ENCODE data around the gene EGFL8.
"Not testable (repeated sequence)": the region's sequence is repeated elsewhere in the genome, so short reads cannot be mapped to it uniquely, and the experiment has no call there.

EGFL8 gene

DNA sequence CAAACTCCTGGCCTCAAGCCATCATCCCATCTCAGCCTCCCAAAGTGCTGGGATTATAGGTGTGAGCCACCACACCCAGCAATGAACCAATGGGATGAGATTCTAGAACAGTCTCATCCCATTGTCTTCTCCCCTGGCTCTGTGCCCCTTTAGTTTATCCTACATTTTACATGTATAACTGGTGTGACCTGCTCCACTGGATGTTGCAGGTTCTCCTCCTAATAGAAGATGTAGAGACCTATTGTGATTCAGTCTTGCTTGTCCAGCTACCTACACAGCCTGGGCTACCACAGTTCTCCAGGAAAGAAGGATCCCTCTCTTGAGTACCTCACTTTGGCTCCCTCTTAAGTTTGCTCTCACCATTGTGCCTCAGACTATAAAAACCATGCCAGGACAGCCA lies 32.3 kb upstream of the EGFL8 start:
- peak overlapping the region; percentile 6 for H3K27ac Mint-ChIP-seq

GRCh38 chr6:32133786-32134185 lies 30.6 kb upstream of the EGFL8 start:
- peaks cover 19% of the 10 kb centered on the region for H3K4me1 Mint-ChIP-seq (ENCODE audit: low read depth)
- peaks cover 6% of the 10 kb centered on the region for H3K27me3 Mint-ChIP-seq
- no peaks in the 10 kb centered on the region for H3K9me3 Mint-ChIP-seq
- no peak overlapping the region for H3K4me3 Mint-ChIP-seq
- H3K27ac Mint-ChIP-seq, result no peak overlapping the region
- H3K36me3 Mint-ChIP-seq (ENCODE audit: low read depth), result no peaks in the 10 kb centered on the region

More for the DNA sequence above, 32.3 kb upstream of the EGFL8 start:
- Mint-ChIP-seq H3K27me3 (peaks cover 6% of the 10 kb centered on the region), H3K36me3 (ENCODE audit: low read depth) (peaks cover under 1% of the 10 kb centered on the region), H3K4me1 (ENCODE audit: low read depth) (peaks cover 32% of the 10 kb centered on the region), H3K9me3 (no peaks in the 10 kb centered on the region), H3K4me3 (no peak overlapping the region)

GRCh38 chr6:32137454-32137853 lies 26.9 kb upstream of the EGFL8 start:
- Mint-ChIP-seq H3K4me3 (no peak overlapping the region), H3K4me1 (ENCODE audit: low read depth) (no peaks in the 10 kb centered on the region), H3K27ac (no peak overlapping the region), H3K36me3 (ENCODE audit: low read depth) (no peaks in the 10 kb centered on the region), H3K27me3 (peaks cover 11% of the 10 kb centered on the region), H3K9me3 (no peaks in the 10 kb centered on the region)

DNA sequence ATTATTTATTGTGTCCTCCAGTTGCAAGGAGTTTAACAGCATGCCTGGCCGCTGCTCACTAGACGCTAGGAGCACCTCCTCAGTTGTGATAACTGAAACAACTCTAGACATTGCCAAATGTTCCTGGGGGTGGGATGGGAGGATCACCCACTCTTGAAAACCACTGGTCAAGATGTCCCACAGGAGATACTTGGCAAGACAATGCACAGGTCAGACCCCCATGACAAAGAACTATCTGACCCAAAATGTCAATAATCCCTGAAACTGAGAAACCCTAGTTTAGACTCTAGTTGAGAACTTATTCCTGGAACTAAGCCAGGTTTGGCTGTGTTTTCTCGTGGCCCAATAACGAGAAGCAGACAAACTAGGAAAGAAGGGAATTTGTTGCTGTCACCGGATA lies 24.8 kb upstream of the EGFL8 start:
- Mint-ChIP-seq H3K27ac (no peak overlapping the region), H3K4me3 (no peak overlapping the region), H3K36me3 (ENCODE audit: low read depth) (no peaks in the 10 kb centered on the region), H3K27me3 (peaks cover 8% of the 10 kb centered on the region), H3K4me1 (ENCODE audit: low read depth) (no peaks in the 10 kb centered on the region), H3K9me3 (no peaks in the 10 kb centered on the region)

- peaks cover 5% of the 10 kb centered on the region for H3K27me3 Mint-ChIP-seq
- H3K4me1 Mint-ChIP-seq (ENCODE audit: low read depth), result no peaks in the 10 kb centered on the region
- peak overlapping the region; percentile 38 for H3K27ac Mint-ChIP-seq
- H3K9me3 Mint-ChIP-seq, result no peaks in the 10 kb centered on the region
- no peaks in the 10 kb centered on the region for H3K36me3 Mint-ChIP-seq (ENCODE audit: low read depth)
- no peak overlapping the region for H3K4me3 Mint-ChIP-seq
Observed at GRCh38 chr6:32140420-32141046, 23.9 kb upstream of the EGFL8 start.

GRCh38 chr6:32144238-32144637 lies 20.2 kb upstream of the EGFL8 start:
- peaks cover 15% of the 10 kb centered on the region for H3K4me1 Mint-ChIP-seq (ENCODE audit: low read depth)
- H3K27ac Mint-ChIP-seq; H3K4me3 Mint-ChIP-seq; H3K36me3 Mint-ChIP-seq (ENCODE audit: low read depth); H3K9me3 Mint-ChIP-seq: not testable (repeated sequence)
- peaks cover 24% of the 10 kb centered on the region for H3K27me3 Mint-ChIP-seq

DNA sequence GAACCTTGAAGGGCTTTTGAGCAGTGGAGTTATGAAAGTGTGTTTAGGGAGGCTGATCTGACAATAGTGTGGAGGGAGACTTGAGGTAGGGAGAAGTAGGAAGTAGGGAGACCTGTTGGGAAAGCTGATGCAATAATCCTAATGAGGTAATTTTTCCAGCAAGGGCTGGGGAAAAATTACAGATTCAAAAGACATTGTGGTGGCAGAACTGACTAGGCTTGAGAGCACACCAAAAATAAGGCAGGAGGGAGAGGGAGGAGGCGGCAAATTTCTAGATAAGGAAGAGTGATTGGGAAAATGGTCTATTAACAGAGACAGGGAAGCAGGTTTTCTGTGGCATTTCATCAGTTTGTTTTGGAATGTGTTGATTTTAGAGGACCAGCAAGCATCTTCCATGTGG lies 18.1 kb upstream of the EGFL8 start:
- Mint-ChIP-seq H3K27ac (peak overlapping the region; percentile 2), H3K4me3 (no peak overlapping the region), H3K36me3 (ENCODE audit: low read depth) (no peaks in the 10 kb centered on the region)

GRCh38 chr6:32146687-32147086 lies 17.7 kb upstream of the EGFL8 start:
- H3K27ac Mint-ChIP-seq, result no peak overlapping the region
- no peaks in the 10 kb centered on the region for H3K36me3 Mint-ChIP-seq (ENCODE audit: low read depth)
- no peak overlapping the region for H3K4me3 Mint-ChIP-seq
- peaks cover 30% of the 10 kb centered on the region for H3K4me1 Mint-ChIP-seq (ENCODE audit: low read depth)
- H3K9me3 Mint-ChIP-seq, result no peaks in the 10 kb centered on the region
- H3K27me3 Mint-ChIP-seq, result peaks cover 31% of the 10 kb centered on the region

More for the DNA sequence above, 18.1 kb upstream of the EGFL8 start:
- peaks cover 28% of the 10 kb centered on the region for H3K4me1 Mint-ChIP-seq (ENCODE audit: low read depth)
- no peaks in the 10 kb centered on the region for H3K9me3 Mint-ChIP-seq
- H3K27me3 Mint-ChIP-seq, result peaks cover 31% of the 10 kb centered on the region

DNA sequence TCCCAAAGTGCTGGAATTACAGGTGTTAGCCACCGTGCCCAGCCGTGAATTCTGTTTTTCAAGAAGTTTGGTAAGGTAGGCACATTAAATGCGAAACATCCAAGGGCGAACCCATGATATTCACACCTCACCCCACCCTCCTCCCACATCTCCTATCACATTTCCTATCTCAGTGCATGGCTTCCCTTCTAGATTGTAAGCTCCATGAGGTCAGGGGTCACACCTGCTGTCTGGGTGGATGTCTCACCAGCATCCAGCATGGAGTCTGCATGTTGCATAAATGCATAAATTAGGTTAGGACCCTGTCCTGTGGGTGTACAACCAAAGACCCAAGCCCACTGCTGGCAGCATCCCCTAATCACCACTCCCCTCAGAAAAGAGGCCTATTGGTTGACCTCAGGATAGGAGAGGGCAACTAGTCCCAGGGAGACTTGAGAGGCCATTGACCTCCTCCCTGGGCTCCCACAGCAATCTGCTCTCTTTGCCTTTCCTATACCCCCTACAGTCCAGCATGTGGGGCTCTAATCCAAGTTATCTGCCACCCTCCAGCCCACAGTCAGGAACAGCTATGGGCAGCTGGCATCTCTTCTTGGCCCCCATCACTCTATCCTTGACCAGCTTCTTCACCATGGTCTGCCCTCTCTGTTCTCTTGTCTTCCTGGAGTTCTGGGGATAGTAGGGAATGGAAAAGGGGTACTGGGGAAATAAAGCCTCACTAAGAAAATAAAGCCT lies 16.8 kb upstream of the EGFL8 start:
- H3K36me3 Mint-ChIP-seq (ENCODE audit: low read depth), result no peaks in the 10 kb centered on the region
- H3K27ac Mint-ChIP-seq, result no peak overlapping the region
- H3K4me3 Mint-ChIP-seq, result no peak overlapping the region
- H3K27me3 Mint-ChIP-seq, result peaks cover 31% of the 10 kb centered on the region
- H3K4me1 Mint-ChIP-seq (ENCODE audit: low read depth), result peaks cover 37% of the 10 kb centered on the region
- no peaks in the 10 kb centered on the region for H3K9me3 Mint-ChIP-seq

GRCh38 chr6:32148289-32149091 lies 15.9 kb upstream of the EGFL8 start:
- Mint-ChIP-seq H3K36me3 (ENCODE audit: low read depth) (no peaks in the 10 kb centered on the region), H3K4me1 (ENCODE audit: low read depth) (peaks cover 46% of the 10 kb centered on the region)

GRCh38 chr6:32149092-32149755 lies 15.2 kb upstream of the EGFL8 start:
- Mint-ChIP-seq H3K4me3 (peak overlapping the region; percentile 77), H3K9me3 (no peaks in the 10 kb centered on the region), H3K36me3 (ENCODE audit: low read depth) (no peaks in the 10 kb centered on the region), H3K27me3 (peaks cover 36% of the 10 kb centered on the region), H3K27ac (no peak overlapping the region), H3K4me1 (ENCODE audit: low read depth) (peaks cover 48% of the 10 kb centered on the region)

More at GRCh38 chr6:32148289-32149091, 15.9 kb upstream of the EGFL8 start:
- no peaks in the 10 kb centered on the region for H3K9me3 Mint-ChIP-seq
- no peak overlapping the region for H3K27ac Mint-ChIP-seq
- H3K27me3 Mint-ChIP-seq, result peaks cover 36% of the 10 kb centered on the region
- peak overlapping the region; percentile 77 for H3K4me3 Mint-ChIP-seq

DNA sequence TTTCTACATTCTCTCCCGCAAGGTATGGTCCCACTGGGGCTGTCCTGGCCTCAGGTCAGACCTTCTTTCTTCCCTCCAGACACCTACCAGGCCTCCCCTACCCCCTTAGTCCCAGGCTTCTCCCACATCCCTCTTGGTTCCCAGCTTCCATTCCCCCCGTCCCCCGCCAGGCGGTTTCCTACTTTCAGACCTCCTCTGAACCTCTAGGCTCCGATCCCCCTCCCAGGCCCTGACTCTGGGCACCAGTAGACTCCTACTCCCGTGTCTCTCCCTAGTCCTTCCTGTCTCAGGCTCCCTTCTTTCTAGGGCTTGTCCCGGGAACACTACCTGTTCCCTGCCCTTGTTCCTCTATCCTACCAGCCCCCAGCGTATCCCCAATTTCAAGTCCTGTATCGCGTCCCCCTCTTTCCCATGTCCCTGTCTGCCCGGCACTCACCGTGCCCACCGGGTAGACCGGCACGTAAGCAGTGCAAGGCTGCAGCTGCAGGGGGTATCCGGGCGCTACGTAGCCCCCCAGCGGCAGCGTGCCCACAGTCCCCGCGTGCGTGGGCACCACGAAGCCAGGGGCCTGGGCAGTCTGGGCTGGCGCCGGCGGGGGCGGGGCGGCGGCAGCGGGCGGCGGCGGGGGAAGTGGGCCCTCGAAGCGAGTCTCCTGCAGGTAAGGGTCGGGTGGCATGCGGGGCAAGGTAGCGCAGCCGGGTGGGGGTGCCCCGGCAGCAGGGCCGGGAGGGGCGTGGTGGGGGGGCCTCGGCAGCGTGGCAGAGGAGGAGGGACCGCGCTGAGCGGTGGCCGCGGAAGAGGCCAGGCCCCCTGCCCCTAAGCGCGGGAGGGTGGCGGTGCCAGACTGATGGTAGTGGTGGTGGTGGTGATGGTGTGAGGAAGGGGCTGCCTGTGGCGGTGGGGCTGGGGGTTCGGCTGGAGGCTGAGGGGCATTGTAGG lies 14.2 kb upstream of the EGFL8 start:
- no peak overlapping the region for H3K27ac Mint-ChIP-seq
- no peaks in the 10 kb centered on the region for H3K9me3 Mint-ChIP-seq
- H3K4me1 Mint-ChIP-seq (ENCODE audit: low read depth), result peaks cover 58% of the 10 kb centered on the region
- no peak overlapping the region for H3K4me3 Mint-ChIP-seq
- H3K27me3 Mint-ChIP-seq, result peaks cover 36% of the 10 kb centered on the region
- peaks cover under 1% of the 10 kb centered on the region for H3K36me3 Mint-ChIP-seq (ENCODE audit: low read depth)

DNA sequence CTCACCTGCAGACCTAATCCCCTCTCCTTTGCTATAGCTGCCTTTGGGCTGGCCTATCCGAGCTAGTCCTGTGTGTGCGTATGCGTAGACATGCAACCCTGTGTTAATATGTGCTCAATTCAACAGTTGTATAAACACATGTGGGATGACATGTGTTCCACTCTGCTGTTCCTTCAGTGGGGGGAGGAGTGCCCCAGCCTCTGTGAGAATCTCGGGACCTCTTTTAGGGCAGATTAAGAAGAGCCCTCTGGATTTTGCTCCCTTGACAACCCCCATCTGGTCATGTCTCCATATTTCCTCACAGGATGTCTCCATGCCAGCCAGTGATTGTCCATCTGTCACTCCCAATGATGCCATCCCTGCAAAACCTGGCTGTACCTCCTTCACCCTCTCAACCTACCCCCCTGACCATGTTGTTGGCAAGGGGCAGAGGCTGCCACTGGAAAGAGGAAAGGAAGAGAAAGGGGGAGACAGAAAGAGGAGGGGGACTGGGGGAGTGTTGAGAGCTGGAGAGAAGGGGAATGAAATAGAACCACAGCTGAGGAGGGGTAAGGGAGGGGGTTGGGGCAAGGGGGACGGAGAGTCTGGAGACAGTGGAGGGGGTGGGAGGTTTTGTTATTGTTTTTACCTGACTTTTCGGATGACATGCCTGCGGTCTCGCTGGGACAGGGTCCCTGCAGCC lies 13.1 kb upstream of the EGFL8 start:
- Mint-ChIP-seq H3K4me1 (ENCODE audit: low read depth) (peaks cover 65% of the 10 kb centered on the region), H3K27me3 (peaks cover 35% of the 10 kb centered on the region), H3K36me3 (ENCODE audit: low read depth) (peaks cover 6% of the 10 kb centered on the region), H3K4me3 (peak overlapping the region; percentile 29), H3K9me3 (no peaks in the 10 kb centered on the region), H3K27ac (peak overlapping the region; percentile 22)

Measured in stimulated activated naive CD8-positive, alpha-beta T cell treated with anti-CD3 and anti-CD28 coated beads, Interleukin-15, Interleukin-2, amounts not matched to agents 100 ng/mL and 50 ng/mL, for 24 hours (primary cell).